GM18858 (cell line): Measurements from ENCODE around the gene PXMP4.

Experiments
- ATAC-seq: cut with Tn5 transposase; IDR thresholded peaks from one replicate; pipeline ENCODE4 v1.9.1; 2021; ENCODE audit not compliant: unreplicated experiment

The PXMP4 gene

GRCh38 chr20:33732166-33732970, 12.3 kb upstream of the PXMP4 start:
- peak; percentile 56 for ATAC-seq

- peak; percentile 49 for ATAC-seq
Observed at GRCh38 chr20:33731693-33732165, 11.6 kb upstream of the PXMP4 start, which contains the start of gene ZNF341. TSS of gene ZNF341 (plus strand) at chr20:33731996. CDS start at chr20:33732022, 26 bp downstream.

- no peak for ATAC-seq
Observed at GRCh38 chr20:33730946-33731692, 11.0 kb upstream of the PXMP4 start.

- no peak for ATAC-seq
Observed at GRCh38 chr20:33729101-33729500, 9.0 kb upstream of the PXMP4 start.

- no peak for ATAC-seq
Observed at GRCh38 chr20:33728463-33728862, 8.4 kb upstream of the PXMP4 start.

- ATAC-seq: no peak
Observed at GRCh38 chr20:33727806-33728205, 7.7 kb upstream of the PXMP4 start.

- ATAC-seq: no peak
Observed at GRCh38 chr20:33727115-33727479, 7.0 kb upstream of the PXMP4 start.

GRCh38 chr20:33725607-33726264, 5.6 kb upstream of the PXMP4 start:
- ATAC-seq: no peak

- no peak for ATAC-seq
Observed at GRCh38 chr20:33724439-33725094, 4.5 kb upstream of the PXMP4 start.

- ATAC-seq: no peak
Observed at GRCh38 chr20:33721391-33722140, 1.5 kb upstream of the PXMP4 start.

- ATAC-seq: no peak
Observed at GRCh38 chr20:33719277-33719988, 677 bp downstream of the PXMP4 start.

- no peak for ATAC-seq
Observed at GRCh38 chr20:33716498-33716897, 3.6 kb downstream of the PXMP4 start.

GRCh38 chr20:33713865-33714367, 6.2 kb downstream of the PXMP4 start:
- ATAC-seq: no peak

GRCh38 chr20:33711446-33711738, 8.7 kb downstream of the PXMP4 start:
- ATAC-seq: no peak

GRCh38 chr20:33710681-33711445, 9.2 kb downstream of the PXMP4 start:
- no peak for ATAC-seq

- no peak for ATAC-seq
Observed at GRCh38 chr20:33709905-33710541, 10.1 kb downstream of the PXMP4 start.

- ATAC-seq: no peak
Observed at GRCh38 chr20:33709398-33709797, 10.7 kb downstream of the PXMP4 start.

GRCh38 chr20:33707668-33708067, 12.4 kb downstream of the PXMP4 start:
- no peak for ATAC-seq
